ENCODE measurements around the gene KRT14.
A peak's percentile ranks its signal among the peaks of the same experiment; 100 is the strongest.
"Not testable (repeated sequence)": the region's sequence is repeated elsewhere in the genome, so short reads cannot be mapped to it uniquely, and the experiment has no call there.

Gene KRT14

DNA sequence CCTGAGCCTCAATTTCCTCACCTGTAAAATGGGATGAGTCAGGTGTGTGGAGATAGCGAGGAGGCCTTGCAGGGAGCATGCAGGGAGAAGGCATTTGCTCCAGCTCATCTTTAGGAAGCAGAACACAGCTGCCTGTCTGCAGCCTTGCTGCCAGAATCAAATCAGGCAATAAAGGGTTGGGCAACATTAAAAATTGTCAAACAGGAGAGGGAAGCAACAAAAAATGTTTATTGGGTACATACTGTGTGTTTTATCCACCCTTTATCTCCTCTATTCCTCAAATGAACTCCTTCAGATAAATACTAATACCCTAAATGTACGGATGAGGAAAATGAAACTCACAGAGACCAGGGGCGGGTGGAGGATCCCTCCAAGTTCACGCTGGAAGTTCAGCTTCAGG lies 13.6 kb upstream of the KRT14 start:
- DNase-seq: no peak

GRCh38 chr17:41599680-41600079 lies 13.0 kb upstream of the KRT14 start:
- no peak for DNase-seq

DNA sequence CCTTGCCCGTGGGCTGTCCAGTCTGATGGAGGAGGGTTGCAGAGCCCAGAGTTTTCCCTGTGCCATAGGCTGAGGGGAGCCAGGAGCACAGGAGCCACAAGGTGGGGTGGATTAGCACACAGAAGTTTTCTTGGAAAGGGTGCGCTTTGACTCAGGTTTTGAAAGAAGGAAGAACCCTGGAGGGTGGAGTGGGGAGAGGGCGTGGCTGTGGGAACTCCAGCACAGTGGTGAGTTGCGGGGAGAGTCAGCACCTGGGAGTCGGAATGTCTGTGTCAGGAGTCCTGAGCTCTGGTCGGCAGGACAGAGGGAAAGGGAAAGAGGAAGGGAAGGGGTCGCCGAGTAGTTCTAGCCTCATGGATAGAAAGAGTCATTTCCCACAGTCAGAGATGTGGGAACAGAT lies 8.9 kb upstream of the KRT14 start:
- no peak for DNase-seq

DNA sequence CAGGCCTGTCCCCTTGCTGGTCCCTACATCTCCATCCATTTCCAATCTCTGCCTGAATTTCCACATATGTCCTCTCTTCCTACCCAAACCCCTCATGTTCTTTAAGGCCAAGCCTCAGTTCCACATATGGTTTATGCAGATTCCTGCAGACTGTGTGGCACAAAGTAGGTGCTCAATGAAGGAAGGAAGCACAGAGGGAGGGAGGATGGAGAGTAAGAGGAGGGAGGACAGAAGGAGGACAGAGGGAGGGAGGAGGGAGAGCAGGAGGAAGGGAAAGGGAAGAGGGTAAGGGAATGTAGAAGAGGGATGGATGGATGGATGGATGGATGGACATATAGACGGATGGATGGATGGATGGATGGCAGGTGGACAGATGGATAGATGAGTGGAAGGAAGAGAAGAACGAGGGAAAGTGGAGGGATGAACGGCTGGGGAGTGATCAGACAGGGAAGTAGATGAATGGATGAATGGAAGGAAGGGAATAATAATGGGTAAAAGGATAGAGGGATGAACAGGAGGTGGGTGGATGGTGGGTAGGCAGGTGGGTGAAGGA lies 7.7 kb upstream of the KRT14 start:
- no peak for DNase-seq

GRCh38 chr17:41593306-41593981 lies 6.7 kb upstream of the KRT14 start:
- no peak for DNase-seq

- no peak for DNase-seq
These were observed 6.1 kb upstream of the KRT14 start for GRCh38 chr17:41592601-41593305.

DNA sequence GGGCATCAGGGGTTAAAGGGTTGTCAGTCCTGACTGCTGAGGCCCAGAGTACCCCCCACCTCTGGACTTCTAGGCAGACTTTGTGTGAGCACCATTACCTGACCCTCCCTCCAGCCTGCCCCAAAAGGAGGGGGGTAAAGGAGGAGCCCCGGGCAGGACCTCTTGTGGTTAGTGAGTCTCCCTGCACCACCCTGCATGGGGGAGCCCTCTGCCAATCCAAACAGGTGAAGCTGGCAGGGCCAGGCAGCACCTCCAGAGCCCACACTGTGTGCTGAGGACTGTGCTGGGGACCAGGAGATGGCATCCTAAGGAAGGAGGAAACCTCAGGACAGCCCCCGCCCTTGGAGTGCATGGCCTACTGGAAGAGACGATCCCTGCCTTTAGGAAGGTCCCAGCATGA lies 2.6 kb upstream of the KRT14 start:
- no peak for DNase-seq

- no peak for DNase-seq
These were observed 1.6 kb upstream of the KRT14 start for GRCh38 chr17:41588126-41588810.

- no peak for DNase-seq
These were observed 1.2 kb downstream of the KRT14 start for GRCh38 chr17:41585301-41586056.

GRCh38 chr17:41584331-41584927 lies 2.3 kb downstream of the KRT14 start:
- not testable (repeated sequence) for DNase-seq

DNA sequence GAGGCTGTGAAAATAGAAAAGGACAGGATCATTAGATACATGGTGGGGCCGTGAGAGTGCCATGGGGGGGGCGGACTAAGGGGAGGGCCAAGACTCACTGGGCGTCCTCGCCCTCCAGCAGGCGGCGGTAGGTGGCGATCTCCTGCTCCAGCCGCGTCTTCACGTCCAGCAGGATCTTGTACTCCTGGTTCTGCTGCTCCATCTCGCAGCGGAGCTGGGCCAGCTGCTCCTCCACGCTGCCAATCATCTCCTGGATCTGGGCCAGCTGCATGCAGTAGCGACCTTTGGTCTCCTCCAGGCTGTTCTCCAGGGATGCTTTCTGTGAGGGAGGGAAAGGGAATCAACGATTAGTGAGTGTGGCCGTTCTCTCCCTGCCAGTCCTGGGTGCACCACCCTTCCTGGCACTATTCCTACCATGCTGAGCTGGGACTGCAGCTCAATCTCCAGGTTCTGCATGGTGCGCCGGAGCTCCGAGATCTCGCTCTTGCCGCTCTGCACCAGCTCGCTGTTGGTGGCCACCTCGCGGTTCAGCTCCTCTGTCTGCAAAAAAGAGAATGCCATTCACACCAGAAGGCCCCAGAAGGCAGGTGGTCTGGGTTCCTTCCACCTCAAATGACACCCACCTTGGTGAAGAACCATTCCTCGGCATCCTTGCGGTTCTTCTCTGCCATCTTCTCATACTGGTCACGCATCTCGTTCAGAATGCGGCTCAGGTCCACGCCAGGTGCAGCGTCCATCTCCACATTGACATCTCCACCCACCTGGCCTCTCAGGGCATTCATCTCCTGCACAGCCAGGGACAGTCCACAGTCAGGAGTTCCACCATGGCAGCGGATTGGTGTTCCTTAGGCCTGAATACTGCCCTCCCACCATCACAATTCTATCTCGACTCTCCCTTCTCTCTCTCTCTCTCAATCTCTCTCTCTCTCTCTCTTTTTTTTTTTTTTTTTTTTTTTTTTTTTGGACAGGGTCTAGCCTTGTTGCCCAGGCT lies 3.3 kb downstream of the KRT14 start:
- no peak for DNase-seq

- not testable (repeated sequence) for DNase-seq
These were observed 4.4 kb downstream of the KRT14 start for GRCh38 chr17:41582061-41582968.

DNA sequence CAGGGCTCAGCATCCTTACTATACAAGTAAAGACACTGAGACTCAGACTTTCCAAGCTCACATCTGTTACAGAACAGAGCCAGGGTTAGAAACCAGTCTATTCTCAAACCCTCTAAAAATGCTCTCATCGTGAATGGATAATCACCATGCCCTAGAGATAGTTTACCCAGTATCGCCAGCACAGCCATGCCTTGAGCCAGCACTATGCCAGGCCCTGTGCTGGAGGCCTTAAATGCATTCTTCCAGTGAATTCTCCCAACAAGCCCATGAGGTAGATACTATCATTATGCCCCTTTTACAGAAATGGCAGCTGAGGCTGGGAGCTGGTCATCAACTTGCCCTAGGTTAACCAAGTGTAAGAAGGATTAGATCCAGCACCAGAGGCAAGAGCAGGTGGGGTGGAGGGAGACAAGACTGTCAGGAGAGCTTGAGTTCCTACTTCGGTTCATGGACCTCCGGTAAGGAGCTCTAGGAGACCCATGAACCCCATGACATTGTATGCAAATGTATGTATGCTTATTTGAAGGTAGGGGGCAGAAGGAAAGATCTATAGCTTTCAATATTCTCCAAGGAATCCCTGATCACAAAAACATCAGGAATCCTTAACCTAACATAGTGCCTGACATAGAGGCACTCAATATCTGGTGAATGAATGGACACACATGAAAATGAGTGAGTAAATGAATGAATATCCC lies 5.2 kb downstream of the KRT14 start:
- DNase-seq: no peak

DNA sequence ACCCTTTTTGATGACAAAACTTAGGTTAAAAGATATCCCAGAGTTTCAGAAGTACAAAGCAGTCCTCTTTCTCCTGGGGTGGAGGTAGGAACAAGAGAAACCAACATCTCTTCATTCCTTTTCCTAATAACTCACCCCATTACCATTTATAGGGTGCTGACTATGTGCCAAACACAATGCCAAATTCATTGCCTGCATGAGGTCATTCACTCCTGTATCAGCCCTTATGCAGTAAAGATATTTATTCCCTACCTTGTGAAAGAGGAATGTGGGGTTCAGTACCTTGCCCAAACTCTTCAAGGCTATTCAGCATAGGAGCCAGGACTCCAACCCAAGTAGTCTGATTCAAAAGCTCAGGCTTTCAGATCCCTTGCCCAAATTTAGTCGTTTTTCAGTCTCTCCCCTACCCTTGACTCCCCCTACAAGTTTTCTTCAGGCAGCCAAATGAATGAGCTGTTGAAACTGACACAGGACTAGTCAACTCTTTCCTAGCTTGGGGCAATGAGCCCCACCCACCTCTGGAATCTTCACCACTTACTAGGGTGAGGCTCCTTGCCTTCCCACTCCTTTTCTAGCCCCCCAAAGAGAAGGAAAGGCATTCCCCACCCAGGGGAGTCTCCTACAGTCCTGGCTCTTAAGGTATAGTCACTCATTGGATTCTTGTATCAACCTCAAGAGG lies 5.9 kb downstream of the KRT14 start:
- DNase-seq: no peak

- DNase-seq: no peak
These were observed 6.5 kb downstream of the KRT14 start for GRCh38 chr17:41580244-41580575.

- DNase-seq: peak; percentile 48 to 58
These were observed 7.0 kb downstream of the KRT14 start for GRCh38 chr17:41579484-41580243.

- no peak for DNase-seq
These were observed 7.7 kb downstream of the KRT14 start for GRCh38 chr17:41578971-41579370.

DNA sequence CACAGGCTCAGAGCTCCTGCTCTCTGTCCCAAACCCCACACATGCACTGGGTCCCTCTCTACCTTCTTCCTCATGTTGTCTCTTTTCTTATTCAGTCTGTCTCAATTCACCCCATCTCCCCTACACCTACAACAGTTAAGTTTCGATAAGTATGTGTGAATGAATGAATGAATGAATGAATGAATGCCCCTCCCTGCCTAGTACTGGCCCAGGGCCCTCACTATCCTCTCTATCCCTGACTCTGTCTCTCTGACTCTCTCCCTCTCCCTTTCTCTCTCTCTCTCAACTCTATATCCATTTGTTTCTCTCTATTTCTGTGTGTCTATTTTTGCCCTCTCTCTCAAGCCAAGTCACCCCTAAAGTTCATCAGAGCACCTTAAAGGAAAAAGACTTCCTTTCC lies 8.2 kb downstream of the KRT14 start:
- DNase-seq: no peak

All from NCI-H524 (cell line).